Sigmoid colon (tissue), 4 donors: ENCODE data around the gene MYEOV.

Source experiments
- POLR2AphosphoS5 ChIP-seq, 4 donors: sonication (generic); formaldehyde crosslinking; IDR thresholded peaks; one replicate each; pipeline ENCODE4 v1.6.1; 2017; ENCODE audit warnings: antibody characterized with exemption in 4 of 4
- TF ChIP-seq, protein P1 (sequence below), 4 experiments: fragments of 450-650 bp in 3 of 4; fragments of 200-600 bp in 1 of 4; IDR thresholded peaks; one replicate each; pipeline ENCODE4 v1.5.1; 2016 to 2019; ENCODE audit warnings: antibody characterized with exemption in 4 of 4, mild to moderate bottlenecking in 3 of 4, moderate library complexity in 2 of 4

DNA sequence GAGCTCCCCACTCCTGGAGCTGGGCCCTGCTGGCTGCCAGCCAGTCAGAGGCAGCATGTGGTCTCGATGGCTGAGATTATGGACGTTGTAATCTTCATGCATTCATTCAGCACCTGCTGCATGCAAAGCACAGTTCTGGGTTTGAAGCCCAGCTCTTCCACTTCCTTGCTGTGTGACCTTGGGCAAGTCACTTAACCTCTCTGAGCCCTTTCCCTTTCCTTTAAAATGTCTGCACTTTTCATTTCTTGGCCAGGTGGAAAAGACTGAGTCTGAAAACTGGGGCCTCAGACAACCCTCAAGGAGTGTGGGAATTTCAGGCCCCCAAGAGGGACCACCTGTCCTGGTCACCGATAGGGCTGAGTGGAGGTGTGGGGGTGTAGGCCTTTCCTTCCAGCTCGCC lies 24.6 kb upstream of the MYEOV start:
- TF ChIP-seq, protein P1, sequence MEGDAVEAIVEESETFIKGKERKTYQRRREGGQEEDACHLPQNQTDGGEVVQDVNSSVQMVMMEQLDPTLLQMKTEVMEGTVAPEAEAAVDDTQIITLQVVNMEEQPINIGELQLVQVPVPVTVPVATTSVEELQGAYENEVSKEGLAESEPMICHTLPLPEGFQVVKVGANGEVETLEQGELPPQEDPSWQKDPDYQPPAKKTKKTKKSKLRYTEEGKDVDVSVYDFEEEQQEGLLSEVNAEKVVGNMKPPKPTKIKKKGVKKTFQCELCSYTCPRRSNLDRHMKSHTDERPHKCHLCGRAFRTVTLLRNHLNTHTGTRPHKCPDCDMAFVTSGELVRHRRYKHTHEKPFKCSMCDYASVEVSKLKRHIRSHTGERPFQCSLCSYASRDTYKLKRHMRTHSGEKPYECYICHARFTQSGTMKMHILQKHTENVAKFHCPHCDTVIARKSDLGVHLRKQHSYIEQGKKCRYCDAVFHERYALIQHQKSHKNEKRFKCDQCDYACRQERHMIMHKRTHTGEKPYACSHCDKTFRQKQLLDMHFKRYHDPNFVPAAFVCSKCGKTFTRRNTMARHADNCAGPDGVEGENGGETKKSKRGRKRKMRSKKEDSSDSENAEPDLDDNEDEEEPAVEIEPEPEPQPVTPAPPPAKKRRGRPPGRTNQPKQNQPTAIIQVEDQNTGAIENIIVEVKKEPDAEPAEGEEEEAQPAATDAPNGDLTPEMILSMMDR (IDR thresholded peaks at IDR 0.05) = no peak
- TF ChIP-seq POLR2AphosphoS5 (IDR thresholded peaks at IDR 0.05) = no peak
